Endothelial cell (in vitro differentiated cells): ENCODE measurements around the gene NOXA1. TPM values are rescaled to one million over a fixed set of nuclear protein-coding genes. Genes with fewer than 3 reads are reported as not detected.
A peak's percentile ranks its signal among the peaks of the same experiment; 100 is the strongest.

Source experiments
- DNase-seq: peaks from one replicate; pipeline ENCODE4 v3.0.0; 2021; ENCODE audit warnings: low spot score
- H3K27ac Mint-ChIP-seq: one replicate; pipeline ENCODE4 v1.8.0; 2021; ENCODE audit warnings: mixed read lengths, inconsistent platforms; ENCODE audit not compliant: unreplicated experiment
- H3K27me3 Mint-ChIP-seq: one replicate; pipeline ENCODE4 v1.8.0; 2021; ENCODE audit warnings: mild to moderate bottlenecking, moderate library complexity, mixed read lengths, inconsistent platforms; ENCODE audit not compliant: unreplicated experiment
- H3K36me3 Mint-ChIP-seq: one replicate; pipeline ENCODE4 v1.8.0; 2021; ENCODE audit warnings: mild to moderate bottlenecking, low read depth, mixed read lengths, inconsistent platforms; ENCODE audit not compliant: unreplicated experiment
- H3K4me1 Mint-ChIP-seq: one replicate; pipeline ENCODE4 v1.8.0; 2021; ENCODE audit warnings: mild to moderate bottlenecking, mixed read lengths, inconsistent platforms; ENCODE audit not compliant: unreplicated experiment
- H3K4me3 Mint-ChIP-seq: one replicate; pipeline ENCODE4 v1.8.0; 2021; ENCODE audit warnings: mild to moderate bottlenecking, mixed read lengths, inconsistent platforms; ENCODE audit not compliant: unreplicated experiment
- H3K9me3 Mint-ChIP-seq: one replicate; pipeline ENCODE4 v1.8.0; 2021; ENCODE audit warnings: mixed read lengths, inconsistent platforms; ENCODE audit not compliant: unreplicated experiment
- CTCF ChIP-seq: fragments of 200-600 bp; sonication (generic); IDR thresholded peaks from one replicate; pipeline ENCODE4 v1.5.0; 2021; ENCODE audit warnings: antibody characterized with exemption; ENCODE audit not compliant: unreplicated experiment
- total RNA-seq: library from RNA; stranded (reverse); fragmentation: NEBNext Ultra II Directional; extraction: Animal tissue kit (Norgen Biotek cat#: 25700); gene quantifications from one replicate; pipeline ENCODE4 v1.2.1, GENCODE V29; 2021; ENCODE audit not compliant: unreplicated experiment

NOXA1 gene
- total RNA-seq, 1 donor from 2014 or later = 0.36 TPM

- no peak for TF ChIP-seq CTCF
- Mint-ChIP-seq H3K36me3 (peaks cover 3% of the 10 kb centered on the region), H3K27me3 (peaks cover 11% of the 10 kb centered on the region), H3K4me3 (peak overlapping the region; percentile 80), H3K9me3 (no peaks in the 10 kb centered on the region), H3K27ac (peak overlapping the region; percentile 73), H3K4me1 (peaks cover 2% of the 10 kb centered on the region)
- DNase-seq = no peak
Observed at GRCh38 chr9:137441935-137442321, 18.7 kb downstream of the NOXA1 start.

- no peak for TF ChIP-seq CTCF
- Mint-ChIP-seq H3K9me3 (no peaks in the 10 kb centered on the region), H3K27ac (no peak overlapping the region), H3K27me3 (peaks cover 16% of the 10 kb centered on the region), H3K36me3 (peaks cover 3% of the 10 kb centered on the region), H3K4me1 (peaks cover 2% of the 10 kb centered on the region), H3K4me3 (no peak overlapping the region)
- no peak for DNase-seq
Observed at GRCh38 chr9:137444106-137444790, 21.1 kb downstream of the NOXA1 start.

GRCh38 chr9:137445275-137445807 is 22.1 kb downstream of the NOXA1 start:
- Mint-ChIP-seq H3K27ac (no peak overlapping the region), H3K27me3 (peaks cover 16% of the 10 kb centered on the region), H3K4me3 (no peak overlapping the region), H3K4me1 (peaks cover 2% of the 10 kb centered on the region), H3K36me3 (peaks cover 3% of the 10 kb centered on the region), H3K9me3 (no peaks in the 10 kb centered on the region)
- DNase-seq = peak; percentile 84
- TF ChIP-seq CTCF = peak; percentile 87

GRCh38 chr9:137445930-137446431 is 22.8 kb downstream of the NOXA1 start:
- H3K27ac Mint-ChIP-seq = no peak overlapping the region
- no peaks in the 10 kb centered on the region for H3K9me3 Mint-ChIP-seq
- TF ChIP-seq CTCF = no peak
- DNase-seq = no peak
- H3K4me1 Mint-ChIP-seq = peaks cover 2% of the 10 kb centered on the region
- H3K27me3 Mint-ChIP-seq = peaks cover 16% of the 10 kb centered on the region
- H3K36me3 Mint-ChIP-seq = peaks cover 3% of the 10 kb centered on the region
- H3K4me3 Mint-ChIP-seq = no peak overlapping the region

- no peaks in the 10 kb centered on the region for H3K9me3 Mint-ChIP-seq
- no peak overlapping the region for H3K4me3 Mint-ChIP-seq
Observed at GRCh38 chr9:137446851-137447471, 23.8 kb downstream of the NOXA1 start.

More at GRCh38 chr9:137446851-137447471, 23.8 kb downstream of the NOXA1 start:
- Mint-ChIP-seq H3K27ac (no peak overlapping the region), H3K27me3 (peaks cover 14% of the 10 kb centered on the region), H3K36me3 (peaks cover 1% of the 10 kb centered on the region), H3K4me1 (peaks cover under 1% of the 10 kb centered on the region)
- no peak for DNase-seq
- no peak for TF ChIP-seq CTCF
